DOHH2 (cell line): ENCODE results near the gene CHPF2.

Experiments
- H3F3A ChIP-seq: fragments of 200-600 bp; sonication (generic), shearing (Covaris generic); 2 replicates; pipeline ENCODE4 v1.6.0; 2016; ENCODE audit warnings: antibody characterized with exemption, mild to moderate bottlenecking; ENCODE audit not compliant: control insufficient read depth, insufficient read depth
- H3K27ac ChIP-seq: fragments of 200-600 bp; sonication (generic); 2 replicates; pipeline ENCODE4 v1.5.1; 2014; ENCODE audit warnings: low read depth, mild to moderate bottlenecking, low read length, moderate library complexity
- H3K27me3 ChIP-seq: fragments of 200-600 bp; sonication (generic); 2 replicates; pipeline ENCODE4 v1.6.1; 2014; ENCODE audit warnings: mild to moderate bottlenecking, low read length, mixed read lengths; ENCODE audit not compliant: control insufficient read depth
- H3K36me3 ChIP-seq: fragments of 200-600 bp; sonication (generic); 2 replicates; pipeline ENCODE4 v1.6.1; 2014; ENCODE audit warnings: mild to moderate bottlenecking, low read length, moderate library complexity, mixed read lengths; ENCODE audit not compliant: control insufficient read depth
- H3K4me1 ChIP-seq: fragments of 200-600 bp; sonication (generic); 2 replicates; pipeline ENCODE4 v1.6.1; 2014; ENCODE audit warnings: mild to moderate bottlenecking, low read length, mixed read lengths; ENCODE audit not compliant: control insufficient read depth
- H3K4me2 ChIP-seq: fragments of 200-600 bp; sonication (generic); 2 replicates; pipeline ENCODE4 v1.6.0; 2014; ENCODE audit warnings: mild to moderate bottlenecking, low read length, moderate library complexity
- H3K4me3 ChIP-seq: fragments of 200-600 bp; sonication (generic); 2 replicates; pipeline ENCODE4 v1.5.1; 2014; ENCODE audit warnings: mild to moderate bottlenecking, low read length, mixed read lengths
- H3K79me2 ChIP-seq: fragments of 200-600 bp; sonication (generic); 2 replicates; pipeline ENCODE4 v1.6.1; 2014; ENCODE audit warnings: mild to moderate bottlenecking, low read length, mixed read lengths; ENCODE audit not compliant: control insufficient read depth
- H3K9me2 ChIP-seq: fragments of 200-600 bp; sonication (generic); replicated peaks from 2 replicates; pipeline ENCODE4 v1.6.1; 2014; ENCODE audit warnings: mild to moderate bottlenecking, low read length, mixed read lengths; ENCODE audit not compliant: control insufficient read depth
- H3K9me3 ChIP-seq: fragments of 200-600 bp; sonication (generic); 2 replicates; pipeline ENCODE4 v1.6.1; 2014; ENCODE audit warnings: antibody characterized with exemption, low read length, mixed read lengths; ENCODE audit not compliant: control insufficient read depth, insufficient read depth
- H4K20me1 ChIP-seq: fragments of 200-600 bp; sonication (generic); 2 replicates; pipeline ENCODE4 v1.6.0; 2014; ENCODE audit warnings: low read depth, mild to moderate bottlenecking, antibody characterized with exemption, low read length, moderate library complexity; ENCODE audit not compliant: control insufficient read depth, insufficient read depth
- EZH2phosphoT487 ChIP-seq: fragments of 200-600 bp; sonication (generic); IDR thresholded peaks from 2 replicates; pipeline ENCODE4 v1.6.1; 2017; ENCODE audit warnings: borderline replicate concordance, mild to moderate bottlenecking, antibody characterized with exemption, low read length, moderate library complexity, mixed read lengths
- TF ChIP-seq, protein P1 (sequence below): fragments of 200-600 bp; sonication (generic); IDR thresholded peaks from one replicate; pipeline ENCODE4 v1.5.1; 2014; ENCODE audit warnings: antibody characterized with exemption, mild to moderate bottlenecking, low read depth, low read length; ENCODE audit not compliant: poor library complexity, severe bottlenecking

The CHPF2 gene

DNA sequence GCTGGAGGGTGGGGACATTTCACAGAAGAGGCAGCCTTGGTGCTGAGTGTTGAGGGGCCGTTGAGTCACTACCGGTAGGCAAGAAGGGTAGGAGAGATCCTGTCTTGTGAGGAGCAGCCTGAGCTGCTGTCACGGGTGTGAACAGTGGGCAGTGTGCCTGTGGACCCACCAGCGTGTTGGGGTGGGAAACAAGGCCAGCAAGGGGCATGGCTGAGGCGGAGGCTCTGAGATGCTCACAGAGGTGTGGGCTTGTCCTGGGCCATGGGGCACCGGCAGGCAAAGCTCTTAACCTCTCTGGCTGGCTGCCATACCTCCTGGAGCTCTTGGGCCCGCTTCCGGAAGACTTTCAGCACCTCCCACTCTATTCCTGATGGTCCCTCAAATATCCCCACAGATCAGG lies 49.8 kb downstream of the CHPF2 start:
- TF ChIP-seq, protein P1, sequence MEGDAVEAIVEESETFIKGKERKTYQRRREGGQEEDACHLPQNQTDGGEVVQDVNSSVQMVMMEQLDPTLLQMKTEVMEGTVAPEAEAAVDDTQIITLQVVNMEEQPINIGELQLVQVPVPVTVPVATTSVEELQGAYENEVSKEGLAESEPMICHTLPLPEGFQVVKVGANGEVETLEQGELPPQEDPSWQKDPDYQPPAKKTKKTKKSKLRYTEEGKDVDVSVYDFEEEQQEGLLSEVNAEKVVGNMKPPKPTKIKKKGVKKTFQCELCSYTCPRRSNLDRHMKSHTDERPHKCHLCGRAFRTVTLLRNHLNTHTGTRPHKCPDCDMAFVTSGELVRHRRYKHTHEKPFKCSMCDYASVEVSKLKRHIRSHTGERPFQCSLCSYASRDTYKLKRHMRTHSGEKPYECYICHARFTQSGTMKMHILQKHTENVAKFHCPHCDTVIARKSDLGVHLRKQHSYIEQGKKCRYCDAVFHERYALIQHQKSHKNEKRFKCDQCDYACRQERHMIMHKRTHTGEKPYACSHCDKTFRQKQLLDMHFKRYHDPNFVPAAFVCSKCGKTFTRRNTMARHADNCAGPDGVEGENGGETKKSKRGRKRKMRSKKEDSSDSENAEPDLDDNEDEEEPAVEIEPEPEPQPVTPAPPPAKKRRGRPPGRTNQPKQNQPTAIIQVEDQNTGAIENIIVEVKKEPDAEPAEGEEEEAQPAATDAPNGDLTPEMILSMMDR: no peak
- TF ChIP-seq EZH2phosphoT487: no peak
- H3K4me3 ChIP-seq: no peak overlapping the region
- no peaks in the 10 kb centered on the region for H3K9me2 ChIP-seq
- H3K79me2 ChIP-seq: no peaks in the 10 kb centered on the region
- H4K20me1 ChIP-seq: no peaks in the 10 kb centered on the region
- H3K27me3 ChIP-seq: peaks cover 36% of the 10 kb centered on the region
- H3K27ac ChIP-seq: no peak overlapping the region
- H3K36me3 ChIP-seq: no peaks in the 10 kb centered on the region
- H3K4me2 ChIP-seq: no peak overlapping the region
- peaks cover 5% of the 10 kb centered on the region; the same call in 1 of the 2 replicates for H3K4me1 ChIP-seq
- H3K9me3 ChIP-seq: no peaks in the 10 kb centered on the region
- no peaks in the 10 kb centered on the region for H3F3A ChIP-seq

DNA sequence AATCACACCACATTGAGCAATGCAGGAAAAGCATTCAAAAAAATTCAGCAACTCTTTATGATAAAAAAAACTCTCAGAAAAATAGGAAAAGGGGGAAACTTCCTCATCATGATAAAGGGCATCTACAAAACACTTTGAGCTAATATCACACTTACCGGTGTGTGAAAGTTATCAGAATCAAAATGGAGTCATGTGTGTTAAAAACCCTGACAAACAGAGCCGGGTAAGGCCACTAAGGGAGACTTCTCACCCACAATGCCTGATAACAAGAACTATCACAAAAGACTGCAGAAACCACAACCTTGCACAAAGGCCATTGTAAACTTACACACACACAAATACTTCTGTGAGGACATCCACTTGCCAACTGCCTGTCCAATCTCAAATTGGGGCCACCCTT lies 51.0 kb downstream of the CHPF2 start:
- Histone ChIP-seq H3K4me3 (no peak overlapping the region), H3K27ac (no peak overlapping the region), H3K9me2 (no peaks in the 10 kb centered on the region), H3K9me3 (no peaks in the 10 kb centered on the region), H3K79me2 (no peaks in the 10 kb centered on the region), H3K4me2 (no peak overlapping the region), H3K36me3 (no peaks in the 10 kb centered on the region), H3F3A (no peaks in the 10 kb centered on the region), H3K27me3 (peaks cover 33% of the 10 kb centered on the region), H4K20me1 (no peaks in the 10 kb centered on the region), H3K4me1 (peaks cover 3% of the 10 kb centered on the region; the same call in 1 of the 2 replicates)
- TF ChIP-seq, protein P1: no peak
- TF ChIP-seq EZH2phosphoT487: no peak

DNA sequence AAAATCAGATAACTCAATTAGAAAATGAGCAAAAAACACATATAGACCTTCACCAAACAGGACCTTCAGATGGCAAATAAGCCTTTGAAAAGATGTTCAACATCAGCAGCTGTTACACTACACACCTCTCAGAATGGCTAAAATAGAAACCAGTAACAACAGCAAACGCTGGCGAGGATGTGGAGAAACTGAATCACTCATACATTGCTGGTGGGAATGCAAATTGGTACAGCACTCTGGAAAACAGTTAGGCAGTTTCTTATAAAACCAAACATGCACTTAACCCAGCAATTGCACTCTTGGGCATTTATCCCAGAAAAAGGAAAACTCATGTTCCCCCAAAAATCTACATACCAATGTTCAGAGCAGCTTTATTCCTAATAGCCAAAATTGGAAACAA lies 53.9 kb downstream of the CHPF2 start:
- Histone ChIP-seq H3K36me3 (no peaks in the 10 kb centered on the region), H3K9me2 (no peaks in the 10 kb centered on the region)

More for the DNA sequence above, 53.9 kb downstream of the CHPF2 start:
- peaks cover 33% of the 10 kb centered on the region for H3K27me3 ChIP-seq
- H3K4me2 ChIP-seq: no peak overlapping the region
- H4K20me1 ChIP-seq: no peaks in the 10 kb centered on the region
- H3K4me1 ChIP-seq: peaks cover 3% of the 10 kb centered on the region; the same call in 1 of the 2 replicates
- H3K4me3 ChIP-seq: no peak overlapping the region
- no peak for TF ChIP-seq EZH2phosphoT487
- TF ChIP-seq, protein P1: no peak
- no peaks in the 10 kb centered on the region for H3K79me2 ChIP-seq
- H3K9me3 ChIP-seq: no peaks in the 10 kb centered on the region
- H3K27ac ChIP-seq: no peak overlapping the region
- no peaks in the 10 kb centered on the region for H3F3A ChIP-seq
